Tibial artery (tissue), 4 donors: ENCODE data around the gene TLR5.

Source experiments
- DNase-seq, 2 donors: peaks; one replicate each; pipeline ENCODE4 v3.0.0-alpha.2; 2019
- H3K27ac ChIP-seq, 2 donors: fragments of 200-600 bp; sonication (generic) in 1 of 2; 1 replicate in 1 of 2; 2 replicates in 1 of 2; pipeline ENCODE4 v1.5.1; 2018 to 2019; ENCODE audit warnings: mild to moderate bottlenecking in 1 of 2
- H3K27me3 ChIP-seq, 2 donors: fragments of 200-600 bp; sonication (generic) in 1 of 2; one replicate each; pipeline versions ENCODE4 v1.5.1 to v1.6.0; 2016 to 2019
- H3K36me3 ChIP-seq, 3 donors: fragments of 200-600 bp; sonication (generic) in 2 of 3; one replicate each; pipeline ENCODE4 v1.5.1; 2016 to 2019; ENCODE audit warnings: mild to moderate bottlenecking in 2 of 3
- H3K4me1 ChIP-seq, 4 donors: fragments of 200-600 bp; sonication (generic) in 2 of 4; 1 replicate in 3 of 4; 2 replicates in 1 of 4; pipeline ENCODE4 v1.5.1; 2016 to 2019
- H3K4me3 ChIP-seq, 2 donors: fragments of 200-600 bp; sonication (generic) in 1 of 2; 1 replicate in 1 of 2; 2 replicates in 1 of 2; pipeline ENCODE4 v1.5.1; 2018 to 2019; ENCODE audit warnings: mild to moderate bottlenecking in 2 of 2
- H3K9me3 ChIP-seq, 3 donors: fragments of 200-600 bp; sonication (generic) in 1 of 3; one replicate each; pipeline ENCODE4 v1.5.1; 2016 to 2019
- CTCF ChIP-seq, 2 experiments: fragments of 200-600 bp in 1 of 2; fragments of 450-650 bp in 1 of 2; IDR thresholded peaks; one replicate each; pipeline ENCODE4 v1.5.1; 2017 to 2019; ENCODE audit warnings: antibody characterized with exemption in 2 of 2, mild to moderate bottlenecking in 1 of 2, moderate library complexity in 1 of 2
- intact Hi-C: fragments of 100-400 bp; cut with DNase I; formaldehyde crosslinking; loops from one replicate; pipeline ENCODE4 v1.15.0; 2023; ENCODE audit warnings: low total_unique reads

The TLR5 gene

GRCh38 chr1:223155153-223155552, 12.1 kb upstream of the TLR5 start:
- H3K27ac ChIP-seq, result no peak overlapping the region
- intact Hi-C loops, result no loop called here
- no peak overlapping the region for H3K4me3 ChIP-seq
- no peak for DNase-seq
- no peak for TF ChIP-seq CTCF (IDR thresholded peaks at IDR 0.05)
- H3K27me3 ChIP-seq, result no peaks in the 10 kb centered on the region
- H3K4me1 ChIP-seq, result no peaks in the 10 kb centered on the region
- no peaks in the 10 kb centered on the region for H3K36me3 ChIP-seq
- H3K9me3 ChIP-seq, result no peaks in the 10 kb centered on the region

- Histone ChIP-seq H3K4me3 (no peak overlapping the region), H3K27ac (no peak overlapping the region), H3K27me3 (peaks cover 0 to 2% of the 10 kb centered on the region in 2 donors), H3K36me3 (no peaks in the 10 kb centered on the region), H3K9me3 (no peaks in the 10 kb centered on the region), H3K4me1 (no peaks in the 10 kb centered on the region)
- no peak for TF ChIP-seq CTCF (IDR thresholded peaks at IDR 0.05)
- no peak for DNase-seq
- intact Hi-C loops, result no loop called here
Observed at GRCh38 chr1:223153177-223154119, 10.4 kb upstream of the TLR5 start.

- H3K4me1 ChIP-seq, result no peaks in the 10 kb centered on the region
- no peak overlapping the region for H3K27ac ChIP-seq
- TF ChIP-seq CTCF (IDR thresholded peaks at IDR 0.05), result no peak
- intact Hi-C loops, result no loop called here
- no peaks in the 10 kb centered on the region for H3K36me3 ChIP-seq
- H3K27me3 ChIP-seq, result peaks cover 0 to 2% of the 10 kb centered on the region in 2 donors
- peaks cover 0 to 3% (median 0%) of the 10 kb centered on the region in 3 donors for H3K9me3 ChIP-seq
- DNase-seq, result no peak
- H3K4me3 ChIP-seq, result no peak overlapping the region
Observed at GRCh38 chr1:223152399-223152798, 9.4 kb upstream of the TLR5 start.

- Histone ChIP-seq H3K9me3 (peaks cover 0 to 3% (median 0%) of the 10 kb centered on the region in 3 donors), H3K4me1 (no peaks in the 10 kb centered on the region), H3K4me3 (no peak overlapping the region), H3K27me3 (peaks cover 0 to 2% of the 10 kb centered on the region in 2 donors), H3K36me3 (no peaks in the 10 kb centered on the region), H3K27ac (no peak overlapping the region)
- intact Hi-C loops, result no loop called here
- TF ChIP-seq CTCF (IDR thresholded peaks at IDR 0.05), result no peak
- no peak for DNase-seq
Observed at GRCh38 chr1:223150443-223150842, 7.4 kb upstream of the TLR5 start.

GRCh38 chr1:223147873-223148272, 4.8 kb upstream of the TLR5 start:
- Histone ChIP-seq H3K27me3 (peaks cover 0 to 2% of the 10 kb centered on the region in 2 donors), H3K27ac (no peak overlapping the region), H3K36me3 (no peaks in the 10 kb centered on the region), H3K4me3 (no peak overlapping the region), H3K9me3 (peaks cover 0 to 3% (median 0%) of the 10 kb centered on the region in 3 donors), H3K4me1 (peaks cover 0 to 16% (median 11%) of the 10 kb centered on the region in 4 donors)
- no peak for DNase-seq
- TF ChIP-seq CTCF (IDR thresholded peaks at IDR 0.05), result no peak
- intact Hi-C loops, result no loop called here
